WTC11 (cell line): Measurements from ENCODE around the gene RNF11. TPM values are rescaled to one million over a fixed set of nuclear protein-coding genes. Genes with fewer than 3 reads are reported as not detected.

ENCODE experiments used
- ATAC-seq: fragments of 200-7000 bp; cut with Tn5 transposase; 2 replicates; pipeline ENCODE4 v1.10.0; 2021; ENCODE audit warnings: mild to moderate bottlenecking, moderate library complexity
- CTCF ChIA-PET: fragments of 300-600 bp; sonication (Branson Sonifier 250); formaldehyde crosslinking; loops from one replicate; lab custom pipeline; 2021; ENCODE audit warnings: antibody characterized with exemption; lab: Charles Lee
- POLR2A ChIA-PET: fragments of 350-600 bp; sonication (Branson Sonifier 250); formaldehyde crosslinking; loops from one replicate; lab custom pipeline; 2021; ENCODE audit warnings: antibody characterized with exemption; lab: Charles Lee
- DNase-seq: peaks from one replicate; pipeline ENCODE4 v3.0.0; 2021; ENCODE audit warnings: low spot score
- H3K27ac Mint-ChIP-seq: 2 replicates; pipeline ENCODE4 v1.8.0; 2021; ENCODE audit warnings: mixed read lengths
- H3K27me3 Mint-ChIP-seq: 2 replicates; pipeline ENCODE4 v1.8.0; 2021; ENCODE audit warnings: low read depth, mild to moderate bottlenecking, moderate library complexity, mixed read lengths
- H3K36me3 Mint-ChIP-seq: 2 replicates; pipeline ENCODE4 v1.8.0; 2021; ENCODE audit warnings: mixed read lengths
- H3K4me1 Mint-ChIP-seq: 2 replicates; pipeline ENCODE4 v1.8.0; 2022; ENCODE audit warnings: mixed read lengths
- H3K4me3 Mint-ChIP-seq: 2 replicates; pipeline ENCODE4 v1.8.0; 2021; ENCODE audit warnings: mild to moderate bottlenecking, moderate library complexity, mixed read lengths
- H3K9me3 Mint-ChIP-seq: 2 replicates; pipeline ENCODE4 v1.8.0; 2021; ENCODE audit warnings: mixed read lengths
- AFF4 ChIP-seq: sonication (generic); formaldehyde crosslinking; IDR thresholded peaks from 2 replicates; pipeline ENCODE4 v1.8.1; 2023; ENCODE audit warnings: mild to moderate bottlenecking, missing genetic modification reagents, borderline replicate concordance
- CREB1 ChIP-seq: sonication (generic); formaldehyde crosslinking; IDR thresholded peaks from 2 replicates; pipeline ENCODE4 v1.8.0; 2023; ENCODE audit warnings: mild to moderate bottlenecking, missing genetic modification reagents
- E2F5 ChIP-seq: sonication (generic); formaldehyde crosslinking; IDR thresholded peaks from 2 replicates; pipeline ENCODE4 v1.8.1; 2022; ENCODE audit warnings: mild to moderate bottlenecking, moderate library complexity, missing genetic modification reagents
- ETV6 ChIP-seq: sonication (generic); formaldehyde crosslinking; IDR thresholded peaks from 2 replicates; pipeline ENCODE4 v1.8.1; 2022; ENCODE audit warnings: mild to moderate bottlenecking, missing genetic modification reagents
- FOXK1 ChIP-seq: sonication (generic); formaldehyde crosslinking; IDR thresholded peaks from 2 replicates; pipeline ENCODE4 v1.8.0; 2022; ENCODE audit warnings: mild to moderate bottlenecking, moderate library complexity, missing genetic modification reagents
- FOXP1 ChIP-seq: sonication (generic); formaldehyde crosslinking; IDR thresholded peaks from 2 replicates; pipeline ENCODE4 v1.8.0; 2022; ENCODE audit warnings: missing genetic modification reagents, mild to moderate bottlenecking, moderate library complexity, borderline replicate concordance
- GTF2I ChIP-seq: fragments of 250-450 bp; sonication (Bioruptor Pico); conservative IDR thresholded peaks from 2 replicates; pipeline ENCODE4 v1.4.0; 2021; ENCODE audit warnings: mild to moderate bottlenecking
- HMGA2 ChIP-seq: fragments of 250-450 bp; sonication (Bioruptor Pico); IDR thresholded peaks from 2 replicates; pipeline ENCODE4 v1.4.0; 2021; ENCODE audit warnings: mild to moderate bottlenecking, moderate library complexity
- JUN ChIP-seq: sonication (generic); formaldehyde crosslinking; IDR thresholded peaks from 2 replicates; pipeline ENCODE4 v1.8.0; 2023; ENCODE audit warnings: mild to moderate bottlenecking, missing genetic modification reagents
- MAX ChIP-seq: sonication (generic); formaldehyde crosslinking; IDR thresholded peaks from 2 replicates; pipeline ENCODE4 v1.8.0; 2022; ENCODE audit warnings: mild to moderate bottlenecking, missing genetic modification reagents
- OVOL2 ChIP-seq: fragments of 250-450 bp; sonication (Bioruptor Pico); IDR thresholded peaks from 2 replicates; pipeline ENCODE4 v1.9.0; 2021; ENCODE audit warnings: mild to moderate bottlenecking, borderline replicate concordance
- PREB ChIP-seq: sonication (generic); formaldehyde crosslinking; IDR thresholded peaks from 2 replicates; pipeline ENCODE4 v1.8.1; 2022; ENCODE audit warnings: mild to moderate bottlenecking, missing genetic modification reagents, moderate library complexity, borderline replicate concordance
- RELA ChIP-seq: sonication (generic); formaldehyde crosslinking; IDR thresholded peaks from 2 replicates; pipeline ENCODE4 v1.8.1; 2022; ENCODE audit warnings: missing genetic modification reagents, mild to moderate bottlenecking, borderline replicate concordance
- STAT6 ChIP-seq: sonication (generic); formaldehyde crosslinking; conservative IDR thresholded peaks from 2 replicates; pipeline ENCODE4 v1.8.1; 2023; ENCODE audit warnings: mild to moderate bottlenecking, low read depth, missing genetic modification reagents, moderate library complexity
- USF1 ChIP-seq: sonication (generic); formaldehyde crosslinking; IDR thresholded peaks from 2 replicates; pipeline ENCODE4 v1.8.0; 2022; ENCODE audit warnings: mild to moderate bottlenecking, missing genetic modification reagents
- ZNF138 ChIP-seq: sonication (generic); formaldehyde crosslinking; conservative IDR thresholded peaks from 2 replicates; pipeline ENCODE4 v1.8.1; 2022; ENCODE audit warnings: mild to moderate bottlenecking, moderate library complexity, missing genetic modification reagents
- ZNF219 ChIP-seq: sonication (generic); formaldehyde crosslinking; IDR thresholded peaks from 2 replicates; pipeline ENCODE4 v1.8.0; 2023; ENCODE audit warnings: missing genetic modification reagents, mild to moderate bottlenecking, borderline replicate concordance
- ZNF512 ChIP-seq: sonication (generic); formaldehyde crosslinking; IDR thresholded peaks from 2 replicates; pipeline ENCODE4 v1.8.1; 2022; ENCODE audit warnings: missing genetic modification reagents, borderline replicate concordance
- ZSCAN18 ChIP-seq: fragments of 250-450 bp; sonication (Bioruptor Pico); IDR thresholded peaks from 2 replicates; pipeline ENCODE4 v2.1.2; 2022; ENCODE audit warnings: mild to moderate bottlenecking, moderate library complexity
- total RNA-seq: library from RNA; stranded (reverse); gene quantifications from 3 replicates; pipeline ENCODE4 v1.2.3, GENCODE V29; 2021

Gene RNF11
- total RNA-seq, 1 experiment from 2014 or later, result 46.1 TPM

- no peak overlapping the region for H3K4me3 Mint-ChIP-seq
- no peak overlapping the region for H3K27ac Mint-ChIP-seq
- no peaks in the 10 kb centered on the region; the same call in 1 of the 2 replicates for H3K27me3 Mint-ChIP-seq
- H3K9me3 Mint-ChIP-seq, result no peaks in the 10 kb centered on the region
- POLR2A ChIA-PET, result no interaction called here
- CTCF ChIA-PET, result interaction anchor here (1.6 kb wide), 1 partner anchor 11 kb away, joined by 6 read pairs; no protein-coding TSS in a partner anchor
- ATAC-seq, result no peak
- DNase-seq, result no peak
- H3K36me3 Mint-ChIP-seq, result no peaks in the 10 kb centered on the region
- TF ChIP-seq ZNF219 (CRISPR knock-in tag) (no peak), E2F5 (CRISPR knock-in tag) (no peak), MAX (CRISPR knock-in tag) (no peak), USF1 (CRISPR knock-in tag) (no peak), ZNF512 (no peak), AFF4 (no peak), OVOL2 (CRISPR knock-in tag) (no peak)
- H3K4me1 Mint-ChIP-seq, result no peaks in the 10 kb centered on the region
These were observed 32.8 kb upstream of the RNF11 start for GRCh38 chr1:51203121-51203873.

- no peaks in the 10 kb centered on the region for H3K9me3 Mint-ChIP-seq
- no peak overlapping the region for H3K4me3 Mint-ChIP-seq
- no peak overlapping the region for H3K27ac Mint-ChIP-seq
- TF ChIP-seq GTF2I (CRISPR knock-in tag) (no peak), STAT6 (CRISPR knock-in tag) (no peak), FOXP1 (CRISPR knock-in tag) (no peak), CREB1 (CRISPR knock-in tag) (no peak), JUN (no peak), ZSCAN18 (no peak), PREB (CRISPR knock-in tag) (no peak), OVOL2 (CRISPR knock-in tag) (no peak), HMGA2 (no peak), RELA (CRISPR knock-in tag) (no peak), ETV6 (CRISPR knock-in tag) (no peak), FOXK1 (no peak), ZNF138 (CRISPR knock-in tag) (no peak)
- H3K36me3 Mint-ChIP-seq, result no peaks in the 10 kb centered on the region
- no peak for ATAC-seq
- no peak for DNase-seq
- H3K4me1 Mint-ChIP-seq, result no peaks in the 10 kb centered on the region
- H3K27me3 Mint-ChIP-seq, result no peaks in the 10 kb centered on the region; the same call in 1 of the 2 replicates
- POLR2A ChIA-PET, result no interaction called here
- CTCF ChIA-PET, result interaction anchor here (1.6 kb wide), 1 partner anchor 12 kb away, joined by 6 read pairs; no protein-coding TSS in a partner anchor
These were observed 32.2 kb upstream of the RNF11 start for GRCh38 chr1:51203874-51204245.
